ENCODE measurements around the gene MCTS1.
A peak's percentile ranks its signal among the peaks of the same experiment; 100 is the strongest.
"Not testable (repeated sequence)": the region's sequence is repeated elsewhere in the genome, so short reads cannot be mapped to it uniquely, and the experiment has no call there.

MCTS1 gene

DNA sequence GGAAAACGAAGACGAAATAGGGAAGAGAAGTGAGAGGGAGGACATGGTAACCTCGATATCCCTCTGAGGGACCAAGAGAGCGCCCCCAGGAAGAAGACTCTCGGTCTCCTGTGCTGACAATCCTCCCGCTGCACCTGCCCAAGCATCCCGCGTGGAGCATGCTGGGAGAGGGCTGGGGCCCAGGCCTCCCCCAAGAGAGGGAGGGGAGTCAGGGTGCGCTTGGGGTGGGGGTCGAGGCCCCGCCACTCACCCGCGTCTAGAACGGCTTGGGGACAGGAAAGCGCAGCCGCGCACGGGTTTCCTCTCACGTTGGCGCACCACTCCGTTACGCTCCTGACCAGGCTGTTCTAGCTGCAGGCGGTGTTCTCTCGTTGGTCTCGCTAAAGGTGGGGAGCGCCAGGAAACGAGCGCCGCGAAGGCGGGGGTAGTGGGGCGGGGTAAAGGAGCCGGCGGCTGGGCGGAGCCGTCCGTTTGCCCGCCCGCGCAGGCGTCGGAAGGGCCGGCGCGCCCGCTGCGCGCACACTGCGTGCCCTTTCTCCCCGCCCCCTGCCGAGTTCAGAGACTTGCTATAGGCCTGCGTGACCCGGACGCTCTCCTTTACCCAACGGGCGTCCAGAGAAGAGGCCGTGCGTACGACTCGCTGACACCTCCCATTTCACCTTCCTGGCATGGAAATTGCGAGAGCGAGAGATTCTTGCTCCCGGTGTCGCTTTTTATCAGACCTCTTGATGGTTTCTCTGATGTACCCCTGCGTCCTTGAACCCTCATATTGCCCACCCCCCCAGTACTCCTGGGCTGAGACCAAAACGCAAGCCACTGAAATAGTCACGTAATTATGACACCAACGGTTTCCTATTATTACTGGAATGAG, 26.0 kb downstream of the MCTS1 start, which contains the start of gene C1GALT1C1:
C1GALT1C1 (minus strand) TSS at position 388 of the 871 bp plus-strand sequence. CDS start 2,888 bp downstream, outside the sequence.
- DNase-seq: peak; percentile 86

DNA sequence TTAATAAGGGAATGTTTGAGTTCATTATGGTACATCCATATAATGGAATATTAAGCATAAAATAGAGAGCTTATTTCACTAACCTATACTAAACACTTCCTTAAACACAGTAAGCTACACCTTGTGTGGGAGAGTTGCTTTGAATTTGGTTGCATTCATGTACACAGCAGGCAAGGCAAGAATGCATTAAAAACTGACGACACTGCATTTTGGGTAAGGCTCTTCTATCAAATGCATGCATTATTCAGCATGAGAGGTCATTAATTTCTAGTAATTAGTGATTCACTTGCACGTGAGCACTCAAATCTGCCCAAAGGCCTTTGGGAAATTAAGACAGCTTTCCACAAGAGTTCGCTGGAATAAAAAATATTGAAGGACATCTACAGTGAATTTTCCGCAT, 34.7 kb downstream of the MCTS1 start:
- no peak for DNase-seq

DNA sequence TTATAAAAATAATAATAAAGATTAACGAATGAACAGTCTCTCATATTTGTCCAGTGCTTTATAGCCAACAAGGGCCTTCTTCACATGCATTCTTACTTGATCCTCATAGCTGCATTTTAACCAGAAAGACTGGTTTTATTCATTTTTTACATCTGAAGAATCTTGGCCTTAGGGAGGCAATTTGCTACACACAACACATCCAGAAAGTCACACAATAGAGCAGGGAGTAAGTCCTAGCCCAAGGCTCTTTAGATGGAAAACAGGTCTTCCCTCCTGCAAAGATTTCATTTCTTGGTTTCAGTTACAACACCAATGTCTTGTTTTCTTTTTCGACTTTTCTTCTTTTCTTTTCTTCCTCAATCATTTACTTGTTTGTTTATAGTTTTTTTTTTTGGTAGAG, 39.0 kb downstream of the MCTS1 start:
- no peak for DNase-seq

DNA sequence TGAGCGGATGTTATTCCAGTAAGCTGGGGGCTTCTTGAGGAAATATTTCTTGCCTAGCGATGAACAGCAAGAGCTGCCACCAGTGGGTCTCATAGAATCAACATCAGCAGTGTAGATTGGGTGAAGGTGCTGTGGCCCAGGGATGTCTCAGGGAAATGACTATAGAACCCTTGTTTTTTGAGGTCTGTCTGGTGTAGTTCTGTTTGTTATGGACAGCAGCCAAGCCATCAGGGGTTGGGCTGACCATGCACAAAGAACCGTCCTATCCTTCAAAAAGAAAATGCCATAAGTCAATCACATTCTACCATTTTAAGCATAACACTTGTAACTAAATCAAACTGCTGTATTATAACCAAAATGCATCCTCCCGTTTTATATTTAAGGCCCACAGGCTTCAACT, 43.2 kb downstream of the MCTS1 start:
- no peak for DNase-seq

DNA sequence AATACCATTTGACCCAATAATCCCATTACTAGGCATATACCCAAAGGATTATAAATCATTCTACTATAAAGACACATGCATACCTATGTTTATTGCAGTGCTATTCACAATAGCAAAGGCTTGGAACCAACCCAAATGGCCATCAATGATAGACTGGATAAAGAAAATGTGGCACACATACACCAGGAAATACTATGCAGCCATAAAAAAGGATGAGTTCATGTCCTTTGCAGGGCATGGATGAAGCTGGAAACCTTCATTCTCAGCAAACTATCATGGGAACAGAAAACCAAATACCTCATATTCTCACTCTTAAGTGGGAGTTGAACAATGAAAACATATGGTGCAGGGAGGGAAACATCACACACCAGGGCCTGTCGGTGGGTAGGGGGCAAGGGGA, 48.4 kb downstream of the MCTS1 start:
- not testable (repeated sequence) for DNase-seq

DNA sequence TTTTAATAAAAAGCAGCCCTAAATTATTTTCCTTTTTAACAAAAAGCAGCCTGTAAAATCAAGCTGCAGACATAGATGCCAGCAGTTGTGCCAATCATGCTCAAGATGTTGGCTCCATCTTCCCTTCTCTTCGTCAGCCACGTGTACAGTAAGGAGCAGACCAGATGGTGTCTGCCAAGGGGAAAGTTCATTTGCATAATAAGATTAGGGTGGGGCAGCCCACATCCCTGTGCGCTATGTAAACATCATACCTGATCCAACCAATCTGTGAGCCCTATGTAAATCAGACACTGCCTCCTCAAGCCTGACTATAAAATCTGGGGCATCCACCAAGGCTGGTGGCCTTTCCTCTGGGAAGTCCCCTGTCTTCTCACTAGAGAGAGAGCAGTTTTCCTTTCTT, 49.1 kb downstream of the MCTS1 start:
- DNase-seq: no peak

DNA sequence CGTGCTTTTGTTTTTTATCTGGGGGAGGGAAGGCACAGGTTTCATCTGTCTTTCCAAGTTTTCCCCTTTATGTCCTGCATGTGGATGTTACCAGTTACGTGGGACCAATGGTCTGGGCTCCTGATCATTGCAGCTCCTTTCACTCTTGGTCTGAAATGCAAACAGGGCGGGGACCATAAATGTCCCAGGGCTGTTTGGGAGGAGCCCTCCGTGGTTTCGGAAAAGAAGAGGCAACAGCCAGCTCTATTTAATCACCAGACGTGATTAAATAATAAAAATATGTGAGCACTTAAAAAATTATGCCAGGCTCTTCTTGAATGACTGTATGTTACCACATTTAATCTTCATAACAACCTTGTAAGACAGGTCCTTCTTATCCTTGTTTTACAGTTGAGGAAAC, 56.7 kb downstream of the MCTS1 start:
- DNase-seq: no peak

All from activated CD4-positive, CD25-positive, alpha-beta regulatory T cell treated with anti-CD3 and anti-CD28 coated beads, Interleukin-2, amount 50 U/mL, for 72 hours (primary cell).